GM12873 (cell line): ENCODE results near the gene TRIM54.

ENCODE experiments used
- TF ChIP-seq, protein P1 (sequence below): IDR thresholded peaks from 2 replicates; pipeline ENCODE4 v1.5.1; 2012; ENCODE audit warnings: low read depth, mild to moderate bottlenecking, moderate library complexity, low read length, control low read depth; ENCODE audit not compliant: insufficient read depth; ENCODE audit errors: missing control alignments

The TRIM54 gene

DNA sequence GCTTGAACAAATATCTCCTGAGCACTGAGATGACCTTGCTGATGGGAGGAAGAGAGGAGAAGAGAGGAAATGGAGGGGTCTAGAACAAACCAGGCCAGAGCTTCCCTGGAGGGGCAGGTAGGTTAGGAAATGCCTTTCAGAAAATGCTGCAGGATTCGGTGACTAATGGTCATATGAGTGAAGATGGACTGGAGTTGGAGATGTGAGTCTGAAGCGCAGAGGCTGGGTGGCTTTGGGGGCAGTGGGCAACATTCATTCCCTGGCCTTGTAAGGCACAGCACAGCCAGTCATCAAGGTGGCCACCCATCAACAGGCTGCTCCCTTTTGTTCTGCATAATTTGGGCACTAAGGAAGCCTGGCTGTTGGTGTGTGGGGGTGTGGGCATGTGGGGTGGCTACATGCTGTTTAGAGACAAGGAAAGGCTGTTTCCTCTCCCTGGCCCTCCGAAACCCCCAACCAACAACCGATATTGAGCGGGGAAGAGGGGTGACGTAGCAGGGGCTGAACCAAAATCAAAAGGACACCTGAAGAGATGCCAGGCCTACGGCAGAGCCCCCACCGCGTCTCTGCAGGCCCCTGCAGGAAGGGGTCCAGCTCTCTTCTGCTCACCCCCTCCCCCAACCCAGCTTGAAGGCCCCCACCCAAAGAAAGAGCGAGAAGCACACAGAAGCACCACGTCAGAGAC is 20.8 kb upstream of the TRIM54 start:
- TF ChIP-seq, protein P1, sequence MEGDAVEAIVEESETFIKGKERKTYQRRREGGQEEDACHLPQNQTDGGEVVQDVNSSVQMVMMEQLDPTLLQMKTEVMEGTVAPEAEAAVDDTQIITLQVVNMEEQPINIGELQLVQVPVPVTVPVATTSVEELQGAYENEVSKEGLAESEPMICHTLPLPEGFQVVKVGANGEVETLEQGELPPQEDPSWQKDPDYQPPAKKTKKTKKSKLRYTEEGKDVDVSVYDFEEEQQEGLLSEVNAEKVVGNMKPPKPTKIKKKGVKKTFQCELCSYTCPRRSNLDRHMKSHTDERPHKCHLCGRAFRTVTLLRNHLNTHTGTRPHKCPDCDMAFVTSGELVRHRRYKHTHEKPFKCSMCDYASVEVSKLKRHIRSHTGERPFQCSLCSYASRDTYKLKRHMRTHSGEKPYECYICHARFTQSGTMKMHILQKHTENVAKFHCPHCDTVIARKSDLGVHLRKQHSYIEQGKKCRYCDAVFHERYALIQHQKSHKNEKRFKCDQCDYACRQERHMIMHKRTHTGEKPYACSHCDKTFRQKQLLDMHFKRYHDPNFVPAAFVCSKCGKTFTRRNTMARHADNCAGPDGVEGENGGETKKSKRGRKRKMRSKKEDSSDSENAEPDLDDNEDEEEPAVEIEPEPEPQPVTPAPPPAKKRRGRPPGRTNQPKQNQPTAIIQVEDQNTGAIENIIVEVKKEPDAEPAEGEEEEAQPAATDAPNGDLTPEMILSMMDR = no peak

DNA sequence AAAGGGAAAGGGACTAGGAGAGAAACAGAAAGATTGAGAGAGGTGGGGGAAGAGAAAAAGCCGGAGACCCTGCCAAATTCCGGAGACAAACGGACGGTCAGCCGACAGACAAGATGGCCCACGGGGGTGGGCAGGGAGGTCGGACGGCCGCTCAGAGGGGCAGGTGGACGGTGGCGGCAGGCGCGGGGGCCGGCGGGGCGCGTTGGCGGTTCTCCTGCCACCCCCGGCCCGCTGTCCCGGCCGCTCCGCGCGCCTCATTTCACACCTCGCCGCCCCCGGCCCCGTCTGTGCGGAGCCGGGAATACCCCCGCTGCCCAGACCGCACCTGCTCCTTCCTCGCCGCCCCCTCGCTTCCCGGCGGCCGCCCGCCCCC is 20.3 kb upstream of the TRIM54 start:
- TF ChIP-seq, protein P1 = no peak

DNA sequence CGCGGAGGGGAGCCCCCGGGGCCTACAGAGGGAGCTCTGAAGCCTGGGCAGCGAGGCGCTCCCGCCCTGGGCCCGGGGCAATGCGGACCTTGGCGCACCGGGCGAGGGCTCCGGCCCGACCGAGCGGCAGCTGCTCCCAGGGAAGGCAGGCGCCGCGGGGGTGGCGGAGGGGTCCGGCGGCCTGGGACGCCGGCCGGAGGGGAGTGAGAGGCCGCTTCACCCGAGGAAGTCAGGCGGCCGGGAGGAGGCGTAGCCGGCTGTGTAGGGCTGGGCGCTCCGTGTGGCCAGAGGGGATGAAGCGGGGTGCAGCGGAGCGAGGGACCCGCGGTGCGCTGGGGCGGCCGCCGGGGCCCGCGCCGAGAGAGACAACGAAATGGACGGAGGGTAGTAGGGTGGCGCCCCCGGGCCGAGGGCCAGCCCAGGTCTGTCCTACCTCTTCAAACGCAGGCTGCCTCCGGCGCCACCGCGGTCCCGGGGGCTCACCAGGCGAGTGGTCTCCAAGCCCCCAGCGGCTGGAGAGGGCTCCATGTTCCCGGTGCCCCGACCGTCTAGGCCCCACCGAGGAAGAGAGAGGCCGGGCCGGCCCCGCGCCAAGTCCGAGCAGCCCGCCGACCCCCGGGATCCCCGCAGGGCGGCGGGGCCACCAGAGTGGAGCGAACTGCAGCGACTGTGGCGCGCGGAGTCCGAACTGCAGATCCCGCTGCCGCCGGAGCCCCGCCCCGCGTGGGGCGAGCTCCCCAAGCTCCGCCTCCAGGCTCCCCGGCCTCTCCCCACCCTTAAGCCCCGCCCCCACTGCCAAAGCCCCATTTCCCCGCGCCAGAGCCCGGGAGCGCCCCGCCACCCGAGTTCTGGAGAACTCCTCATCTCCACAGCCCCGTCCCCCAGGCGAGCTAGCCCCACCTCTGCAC is 19.6 kb upstream of the TRIM54 start, which contains the start of gene SLC30A3:
TSS of gene SLC30A3 (minus strand) at position 669 of the 908 bp plus-strand sequence. CDS start at position 528, 141 bp downstream.
- TF ChIP-seq, protein P1 = no peak

DNA sequence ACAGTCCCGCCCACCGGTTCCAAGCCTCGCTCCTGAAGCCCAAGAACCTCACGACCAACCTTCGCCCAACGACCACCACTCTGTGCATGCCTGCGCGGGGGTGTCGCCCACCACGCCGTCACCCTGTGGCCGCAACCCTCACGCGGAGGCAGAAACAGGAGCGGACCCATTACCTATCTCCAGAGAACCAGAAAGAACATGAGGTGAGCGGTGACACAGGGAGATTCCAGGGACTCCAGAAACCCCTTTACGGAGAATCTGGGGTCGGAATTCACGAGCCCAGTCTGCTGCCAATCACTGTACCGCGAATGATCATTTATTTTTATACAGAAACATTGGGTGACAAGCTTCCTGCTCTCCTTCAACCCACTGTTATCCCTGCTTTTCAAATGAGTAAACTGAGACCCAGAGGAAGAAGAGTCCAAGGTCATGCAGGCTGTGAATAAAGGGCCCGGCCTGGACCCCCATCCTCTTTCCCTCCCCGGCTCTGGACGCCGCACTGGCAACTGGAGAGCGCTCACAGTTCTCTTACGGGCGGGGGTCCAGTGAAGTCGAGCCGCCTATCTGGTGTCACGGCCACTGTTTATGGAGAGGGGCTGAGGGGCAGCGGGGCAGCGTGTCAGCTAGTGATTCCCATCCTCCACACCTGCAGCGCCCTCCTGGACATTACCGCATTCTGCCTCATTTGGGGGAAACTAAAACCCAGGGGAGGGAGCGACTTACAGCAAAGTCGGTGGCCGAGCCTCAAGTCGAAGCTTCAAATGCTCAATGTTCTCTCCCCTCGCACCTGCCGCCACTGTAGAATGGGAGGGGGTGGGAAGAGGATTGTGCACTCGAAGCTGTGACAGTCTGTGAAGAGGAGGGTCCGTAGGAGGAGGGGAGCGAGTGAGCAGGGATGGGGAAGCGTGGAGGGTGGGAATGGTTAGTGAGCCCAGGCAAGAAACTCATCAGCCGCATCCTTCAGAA is 18.7 kb upstream of the TRIM54 start:
- TF ChIP-seq, protein P1 = no peak

DNA sequence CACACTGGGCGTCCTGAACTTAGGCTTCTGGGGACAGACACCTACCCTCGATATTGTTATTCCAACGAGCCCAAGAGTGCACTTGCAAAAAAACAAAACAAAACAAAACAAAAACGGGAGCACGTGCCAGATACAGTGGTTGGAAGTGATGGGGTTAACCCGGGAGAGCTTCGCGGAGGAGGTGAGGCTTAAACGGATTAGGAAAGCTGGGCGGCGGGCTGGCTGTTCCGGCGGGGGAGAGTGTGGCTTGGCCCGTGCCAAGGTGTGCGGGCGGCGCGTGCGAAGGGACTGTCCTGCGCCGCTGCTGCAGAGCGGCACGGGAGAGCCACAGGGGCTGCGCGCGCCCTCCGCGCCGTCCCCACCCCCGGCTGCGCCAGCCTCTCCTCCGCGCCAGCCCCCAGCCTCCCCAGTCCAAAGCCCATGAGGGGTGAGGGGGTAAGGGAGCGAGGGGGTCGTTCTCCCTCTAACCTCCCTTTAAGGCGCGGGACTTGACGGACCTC is 17.9 kb upstream of the TRIM54 start:
- TF ChIP-seq, protein P1 = no peak

DNA sequence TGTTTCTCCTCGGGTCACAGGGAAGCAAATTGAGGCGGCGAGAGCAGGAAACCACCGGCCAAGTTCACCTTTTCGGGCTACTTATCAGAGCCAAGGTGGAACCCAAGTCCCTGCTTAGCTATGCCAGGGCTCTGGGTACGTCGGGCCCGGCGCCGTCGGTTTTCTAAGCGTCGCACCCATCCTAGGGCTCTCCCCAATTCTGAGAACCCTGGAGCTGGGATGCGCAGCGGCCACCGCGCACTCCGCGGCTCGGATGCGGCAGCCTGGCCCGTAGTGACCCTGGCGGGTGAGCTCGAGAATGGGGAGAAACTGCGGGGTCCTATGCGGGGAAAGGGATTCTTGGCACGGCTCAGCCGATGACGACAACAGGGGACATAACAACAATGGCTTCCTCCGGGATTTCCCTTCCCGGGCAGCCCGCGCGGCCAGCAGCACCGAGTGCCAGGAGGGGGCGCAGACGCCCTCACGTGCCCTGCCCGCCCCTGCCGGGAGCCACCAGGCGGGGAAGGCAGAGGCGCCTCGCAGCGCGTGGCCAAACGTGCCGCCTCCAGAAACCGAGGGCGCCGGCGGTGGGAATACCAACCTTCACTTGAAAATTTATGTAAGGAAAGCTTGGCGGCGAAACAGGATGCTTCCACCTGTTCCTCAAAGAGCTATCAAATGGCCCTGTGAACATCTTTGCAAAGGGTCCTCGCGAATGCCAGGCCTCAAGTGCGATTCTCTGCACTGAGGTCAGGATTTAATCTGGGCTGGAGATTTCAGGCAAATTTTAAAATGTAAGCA is 17.3 kb upstream of the TRIM54 start:
- TF ChIP-seq, protein P1 = peak; percentile 69
